HEK293 (cell line): ENCODE measurements around the gene UBE2E1.

Source experiments
- GLI4 ChIP-seq: fragments of 450-650 bp; formaldehyde crosslinking; IDR thresholded peaks from 2 replicates; pipeline ENCODE4 v1.5.1; 2016; ENCODE audit warnings: missing biosample characterization, missing genetic modification characterization
- HOXA7 ChIP-seq: sonication (generic); formaldehyde crosslinking; IDR thresholded peaks from 2 replicates; pipeline ENCODE4 v1.8.1; 2022; ENCODE audit warnings: missing genetic modification reagents, borderline replicate concordance
- KLF1 ChIP-seq: fragments of 450-650 bp; formaldehyde crosslinking; IDR thresholded peaks from 2 replicates; pipeline ENCODE4 v1.5.1; 2016; ENCODE audit warnings: missing biosample characterization, missing genetic modification characterization
- ZBTB7A ChIP-seq: fragments of 450-650 bp; formaldehyde crosslinking; IDR thresholded peaks from 2 replicates; pipeline ENCODE4 v1.5.1; 2016; ENCODE audit warnings: low read depth, missing biosample characterization, missing genetic modification characterization
- ZIC2 ChIP-seq: fragments of 450-650 bp; formaldehyde crosslinking; IDR thresholded peaks from 2 replicates; pipeline ENCODE4 v1.5.1; 2016; ENCODE audit warnings: missing biosample characterization, missing genetic modification characterization
- ZNF610 ChIP-seq: fragments of 450-650 bp; formaldehyde crosslinking; IDR thresholded peaks from 2 replicates; pipeline ENCODE4 v1.5.1; 2016; ENCODE audit warnings: missing biosample characterization, missing genetic modification characterization, borderline replicate concordance
- ZNF747 ChIP-seq: fragments of 450-650 bp; formaldehyde crosslinking; IDR thresholded peaks from 2 replicates; pipeline ENCODE4 v1.5.1; 2016; ENCODE audit warnings: missing biosample characterization, missing genetic modification characterization
- TF ChIP-seq, protein P1 (sequence below): fragments of 450-650 bp; formaldehyde crosslinking; IDR thresholded peaks from 2 replicates; pipeline ENCODE4 v1.5.1; 2016; ENCODE audit warnings: missing biosample characterization, missing genetic modification characterization
- TF ChIP-seq, protein P2 (sequence below): fragments of 450-650 bp; formaldehyde crosslinking; IDR thresholded peaks from 2 replicates; pipeline ENCODE4 v1.5.1; 2016; ENCODE audit warnings: missing biosample characterization, missing genetic modification characterization

DNA sequence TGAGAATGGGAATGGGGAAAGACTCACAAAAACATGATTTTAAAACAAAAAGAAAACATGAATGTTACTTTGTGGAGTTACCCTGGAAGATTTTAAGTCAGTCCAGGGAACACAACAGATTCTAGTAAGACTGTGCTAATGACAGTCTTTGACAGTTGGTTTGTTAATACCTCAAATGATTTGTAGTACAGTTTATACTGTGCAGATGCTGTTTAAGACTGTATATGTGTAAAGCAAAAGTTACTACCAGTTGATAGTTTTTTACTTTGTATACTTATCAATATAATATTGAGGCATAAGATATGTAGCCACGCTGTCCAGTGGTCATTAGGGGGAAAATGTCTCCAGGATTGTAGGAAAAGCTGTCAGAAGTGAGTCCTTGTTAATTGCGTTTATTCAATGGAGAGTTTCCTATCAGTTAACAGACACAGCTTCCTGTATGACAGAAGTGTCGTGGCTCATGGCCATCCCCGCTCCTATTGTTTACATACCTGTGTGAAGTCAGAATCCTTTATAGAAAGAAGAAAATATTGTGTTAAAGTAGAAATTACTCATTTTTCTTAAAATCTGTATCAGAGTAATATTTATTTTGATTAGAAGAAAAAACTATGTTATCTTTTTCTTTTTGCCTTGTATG, 75.1 kb downstream of the UBE2E1 start:
- TF ChIP-seq ZNF747 (tag by site-specific recombination) (no peak), ZNF610 (tag by site-specific recombination) (no peak), HOXA7 (no peak), ZIC2 (tag by site-specific recombination) (no peak), ZBTB7A (tag by site-specific recombination) (no peak), GLI4 (tag by site-specific recombination) (no peak), KLF1 (no peak)
- TF ChIP-seq, protein P1, sequence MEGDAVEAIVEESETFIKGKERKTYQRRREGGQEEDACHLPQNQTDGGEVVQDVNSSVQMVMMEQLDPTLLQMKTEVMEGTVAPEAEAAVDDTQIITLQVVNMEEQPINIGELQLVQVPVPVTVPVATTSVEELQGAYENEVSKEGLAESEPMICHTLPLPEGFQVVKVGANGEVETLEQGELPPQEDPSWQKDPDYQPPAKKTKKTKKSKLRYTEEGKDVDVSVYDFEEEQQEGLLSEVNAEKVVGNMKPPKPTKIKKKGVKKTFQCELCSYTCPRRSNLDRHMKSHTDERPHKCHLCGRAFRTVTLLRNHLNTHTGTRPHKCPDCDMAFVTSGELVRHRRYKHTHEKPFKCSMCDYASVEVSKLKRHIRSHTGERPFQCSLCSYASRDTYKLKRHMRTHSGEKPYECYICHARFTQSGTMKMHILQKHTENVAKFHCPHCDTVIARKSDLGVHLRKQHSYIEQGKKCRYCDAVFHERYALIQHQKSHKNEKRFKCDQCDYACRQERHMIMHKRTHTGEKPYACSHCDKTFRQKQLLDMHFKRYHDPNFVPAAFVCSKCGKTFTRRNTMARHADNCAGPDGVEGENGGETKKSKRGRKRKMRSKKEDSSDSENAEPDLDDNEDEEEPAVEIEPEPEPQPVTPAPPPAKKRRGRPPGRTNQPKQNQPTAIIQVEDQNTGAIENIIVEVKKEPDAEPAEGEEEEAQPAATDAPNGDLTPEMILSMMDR (tag by site-specific recombination), result no peak
- TF ChIP-seq, protein P2, sequence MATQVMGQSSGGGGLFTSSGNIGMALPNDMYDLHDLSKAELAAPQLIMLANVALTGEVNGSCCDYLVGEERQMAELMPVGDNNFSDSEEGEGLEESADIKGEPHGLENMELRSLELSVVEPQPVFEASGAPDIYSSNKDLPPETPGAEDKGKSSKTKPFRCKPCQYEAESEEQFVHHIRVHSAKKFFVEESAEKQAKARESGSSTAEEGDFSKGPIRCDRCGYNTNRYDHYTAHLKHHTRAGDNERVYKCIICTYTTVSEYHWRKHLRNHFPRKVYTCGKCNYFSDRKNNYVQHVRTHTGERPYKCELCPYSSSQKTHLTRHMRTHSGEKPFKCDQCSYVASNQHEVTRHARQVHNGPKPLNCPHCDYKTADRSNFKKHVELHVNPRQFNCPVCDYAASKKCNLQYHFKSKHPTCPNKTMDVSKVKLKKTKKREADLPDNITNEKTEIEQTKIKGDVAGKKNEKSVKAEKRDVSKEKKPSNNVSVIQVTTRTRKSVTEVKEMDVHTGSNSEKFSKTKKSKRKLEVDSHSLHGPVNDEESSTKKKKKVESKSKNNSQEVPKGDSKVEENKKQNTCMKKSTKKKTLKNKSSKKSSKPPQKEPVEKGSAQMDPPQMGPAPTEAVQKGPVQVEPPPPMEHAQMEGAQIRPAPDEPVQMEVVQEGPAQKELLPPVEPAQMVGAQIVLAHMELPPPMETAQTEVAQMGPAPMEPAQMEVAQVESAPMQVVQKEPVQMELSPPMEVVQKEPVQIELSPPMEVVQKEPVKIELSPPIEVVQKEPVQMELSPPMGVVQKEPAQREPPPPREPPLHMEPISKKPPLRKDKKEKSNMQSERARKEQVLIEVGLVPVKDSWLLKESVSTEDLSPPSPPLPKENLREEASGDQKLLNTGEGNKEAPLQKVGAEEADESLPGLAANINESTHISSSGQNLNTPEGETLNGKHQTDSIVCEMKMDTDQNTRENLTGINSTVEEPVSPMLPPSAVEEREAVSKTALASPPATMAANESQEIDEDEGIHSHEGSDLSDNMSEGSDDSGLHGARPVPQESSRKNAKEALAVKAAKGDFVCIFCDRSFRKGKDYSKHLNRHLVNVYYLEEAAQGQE (tag by site-specific recombination), result no peak
